Inflammatory macrophage treated with lipopolysaccharide for 1 hour (primary cell): Measurements from ENCODE around the gene PTH.
A peak's percentile ranks its signal among the peaks of the same experiment; 100 is the strongest.

Experiments used
- DNase-seq, 2 donors: peaks; one replicate each; pipeline ENCODE4 v3.0.0-alpha.2; 2020 to 2022

Gene PTH

GRCh38 chr11:13495929-13496328, at the start of gene PTH:
PTH (minus strand) TSS chr11:13495997; CDS start chr11:13492855, 3,142 bp downstream.
- DNase-seq = no peak

- no peak for DNase-seq
These were observed 42.2 kb upstream of the PTH start for GRCh38 chr11:13538044-13538443.

GRCh38 chr11:13535819-13536218, 40.0 kb upstream of the PTH start:
- DNase-seq = no peak

- no peak for DNase-seq
These were observed 38.6 kb upstream of the PTH start for GRCh38 chr11:13534358-13534757.

- DNase-seq = no peak
These were observed 29.5 kb upstream of the PTH start for GRCh38 chr11:13525257-13525656.

- DNase-seq = no peak
These were observed 7.6 kb upstream of the PTH start for GRCh38 chr11:13503393-13503792.

GRCh38 chr11:13502492-13502891, 6.7 kb upstream of the PTH start:
- no peak for DNase-seq

- DNase-seq = no peak
These were observed 1.7 kb downstream of the PTH start for GRCh38 chr11:13494051-13494450.

- DNase-seq = peak in 1 of 2 donors; percentile 1
These were observed 8.2 kb downstream of the PTH start for GRCh38 chr11:13487661-13488030.

- peak; percentile 41 to 46 for DNase-seq
These were observed 8.7 kb downstream of the PTH start for GRCh38 chr11:13486926-13487660.

GRCh38 chr11:13480198-13480597, 15.6 kb downstream of the PTH start:
- DNase-seq = no peak

- no peak for DNase-seq
These were observed 16.1 kb downstream of the PTH start for GRCh38 chr11:13479688-13480087.

- DNase-seq = no peak
These were observed 20.7 kb downstream of the PTH start for GRCh38 chr11:13475091-13475490.

- no peak for DNase-seq
These were observed 22.6 kb downstream of the PTH start for GRCh38 chr11:13473013-13473722.

GRCh38 chr11:13468750-13469149, 27.0 kb downstream of the PTH start:
- DNase-seq = no peak

GRCh38 chr11:13465909-13466371, 29.9 kb downstream of the PTH start:
- DNase-seq = peak; percentile 21 to 51

GRCh38 chr11:13463779-13464290, 32.0 kb downstream of the PTH start:
- DNase-seq = peak; percentile 29 to 43

GRCh38 chr11:13462901-13463778, 32.7 kb downstream of the PTH start, which contains the start of gene BTBD10:
BTBD10 (minus strand) TSS chr11:13463222; CDS start chr11:13445124, 18,098 bp downstream.
- peak; percentile 96 to 97 for DNase-seq

- peak; percentile 41 to 56 for DNase-seq
These were observed 33.4 kb downstream of the PTH start for GRCh38 chr11:13462311-13462900.

GRCh38 chr11:13461291-13461690, 34.5 kb downstream of the PTH start:
- no peak for DNase-seq

GRCh38 chr11:13450832-13451397, 44.9 kb downstream of the PTH start:
- no peak for DNase-seq

- no peak for DNase-seq
These were observed 46.3 kb downstream of the PTH start for GRCh38 chr11:13449522-13449921.
